Amygdala (tissue), 56 donors: ENCODE measurements around the gene UBC.
"Not testable (repeated sequence)": the region's sequence is repeated elsewhere in the genome, so short reads cannot be mapped to it uniquely, and the experiment has no call there.

Experiments used
- DNase-seq, 56 donors: peaks; one replicate each; lab custom pipeline; 2025; lab: John Stamatoyannopoulos, UW

The UBC gene

GRCh38 chr12:124916374-124917134 lies 2.1 kb upstream of the UBC start:
- no peak for DNase-seq

DNA sequence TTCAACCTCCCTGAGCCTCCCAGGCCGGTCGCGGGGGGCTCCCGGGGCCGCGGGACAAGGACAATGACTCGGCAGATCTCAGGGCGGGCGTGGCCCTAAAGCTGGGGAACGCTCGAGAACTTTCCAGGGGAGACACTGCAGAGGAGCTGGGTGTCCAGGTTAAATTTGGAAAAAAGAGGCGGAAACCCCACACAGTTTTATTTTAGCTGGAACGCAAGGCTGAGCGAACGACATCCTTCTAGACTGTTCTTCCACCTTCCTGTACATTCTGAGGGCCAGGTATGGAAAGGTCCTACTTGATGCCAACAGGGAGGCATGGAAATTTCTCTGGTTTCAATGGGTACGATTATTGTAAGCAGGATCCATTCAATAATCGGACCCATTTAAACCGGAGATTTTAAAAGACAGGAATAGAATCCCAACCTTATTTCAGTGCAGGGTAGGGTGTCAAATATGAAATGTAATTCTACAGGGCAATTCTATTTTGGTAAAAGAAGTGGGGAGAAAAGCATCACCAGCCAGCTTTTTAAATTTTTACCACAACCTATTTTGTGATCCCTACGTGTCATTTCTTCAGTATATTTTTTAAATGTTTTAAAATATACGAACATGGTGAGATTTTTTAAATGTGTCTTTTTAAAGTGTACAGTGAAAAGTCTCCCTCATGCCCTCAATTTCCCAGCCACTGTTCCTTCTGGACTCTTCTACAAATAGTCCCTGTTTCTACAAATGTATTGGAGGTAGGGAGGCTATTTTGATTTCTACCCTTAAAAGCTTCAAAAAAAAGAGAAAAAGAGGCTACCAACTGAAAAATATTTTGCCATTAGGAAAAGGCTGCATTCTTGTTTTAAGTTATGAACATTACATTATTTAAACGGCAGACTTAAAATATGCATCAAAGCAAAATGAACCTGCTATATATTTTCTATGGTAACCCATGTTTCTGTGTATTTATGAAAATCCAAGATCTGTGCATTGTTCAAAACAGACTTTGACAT lies 1.1 kb upstream of the UBC start:
- no peak for DNase-seq

- DNase-seq: no peak
Measured at GRCh38 chr12:124913474-124914391, 717 bp downstream of the UBC start.

GRCh38 chr12:124912529-124913287 lies 1.7 kb downstream of the UBC start:
- not testable (repeated sequence) for DNase-seq

- DNase-seq: not testable (repeated sequence)
Measured at GRCh38 chr12:124911521-124911920, 2.9 kb downstream of the UBC start.

DNA sequence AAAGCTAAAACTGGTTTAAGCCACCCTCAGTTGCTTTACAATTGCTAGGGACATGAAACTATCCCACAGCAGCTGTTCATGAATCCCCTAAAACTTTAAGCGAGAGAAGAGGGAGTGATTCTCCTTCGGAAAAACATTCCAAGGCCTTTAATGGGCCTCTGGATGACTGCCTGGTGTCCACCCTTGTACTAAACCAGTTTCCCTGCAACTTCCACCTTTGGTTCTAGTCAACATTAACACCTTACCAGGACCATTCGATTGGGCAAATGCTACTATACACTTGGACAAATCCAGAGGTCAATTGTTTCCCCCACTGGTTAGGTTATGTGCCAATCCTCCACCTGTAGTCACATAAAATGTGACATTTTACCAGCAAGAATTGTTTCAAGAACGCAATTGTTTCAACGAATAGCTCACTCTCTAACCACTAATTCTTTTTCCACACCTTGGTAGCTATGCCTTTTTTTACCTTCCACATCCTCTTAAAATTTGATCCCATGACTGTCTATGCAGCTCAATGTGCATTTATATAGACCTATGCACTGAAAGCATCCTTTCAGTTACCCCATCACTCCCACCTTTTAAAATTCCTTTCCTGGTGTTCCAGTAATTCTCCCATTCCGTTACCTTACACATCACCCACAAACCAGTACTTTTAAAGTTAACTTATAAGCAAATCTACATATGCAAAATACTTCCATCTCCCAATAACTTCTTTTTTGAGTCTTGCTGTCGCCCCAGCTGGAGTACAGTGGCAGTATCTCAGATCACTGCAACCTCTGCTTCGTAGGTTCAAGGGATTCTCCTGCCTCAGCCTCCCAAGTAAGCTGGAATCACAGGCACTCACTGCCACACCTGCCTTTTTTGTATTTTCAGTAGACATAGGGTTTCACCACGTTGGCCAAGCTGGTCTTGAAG lies 3.6 kb downstream of the UBC start:
- DNase-seq: no peak

DNA sequence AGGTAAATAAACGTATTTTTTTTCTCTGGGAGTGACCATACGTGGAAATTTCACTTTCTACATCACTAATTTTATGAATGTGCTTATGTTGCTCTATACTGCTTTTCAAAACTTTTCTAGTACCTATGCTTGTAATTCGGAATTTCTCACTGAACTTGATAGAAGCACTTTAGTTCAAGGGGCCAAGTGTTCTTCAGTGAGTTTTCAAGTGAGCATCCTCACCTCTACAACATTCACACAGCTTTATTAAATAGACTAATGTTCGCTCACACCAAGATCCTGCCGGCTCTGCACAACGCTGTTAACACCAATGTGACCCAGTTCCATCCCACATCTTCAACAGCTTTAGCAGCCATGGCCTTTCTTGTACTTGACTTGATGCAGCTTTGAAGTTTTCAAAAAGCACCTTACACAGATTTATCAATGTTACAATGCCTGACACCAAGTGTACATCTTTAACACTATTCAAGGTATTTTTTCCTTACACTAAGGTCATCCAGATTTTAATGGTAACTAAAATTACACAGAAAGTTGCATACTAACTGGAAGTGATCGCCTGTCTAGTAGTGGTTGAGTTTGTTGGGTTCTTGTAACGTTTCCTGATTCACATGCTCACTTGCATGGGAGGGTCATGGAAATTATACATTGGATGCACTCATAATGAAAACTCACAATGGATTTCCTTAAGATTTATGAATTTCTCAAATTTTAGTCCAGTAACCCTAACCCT lies 4.5 kb downstream of the UBC start:
- DNase-seq: no peak

DNA sequence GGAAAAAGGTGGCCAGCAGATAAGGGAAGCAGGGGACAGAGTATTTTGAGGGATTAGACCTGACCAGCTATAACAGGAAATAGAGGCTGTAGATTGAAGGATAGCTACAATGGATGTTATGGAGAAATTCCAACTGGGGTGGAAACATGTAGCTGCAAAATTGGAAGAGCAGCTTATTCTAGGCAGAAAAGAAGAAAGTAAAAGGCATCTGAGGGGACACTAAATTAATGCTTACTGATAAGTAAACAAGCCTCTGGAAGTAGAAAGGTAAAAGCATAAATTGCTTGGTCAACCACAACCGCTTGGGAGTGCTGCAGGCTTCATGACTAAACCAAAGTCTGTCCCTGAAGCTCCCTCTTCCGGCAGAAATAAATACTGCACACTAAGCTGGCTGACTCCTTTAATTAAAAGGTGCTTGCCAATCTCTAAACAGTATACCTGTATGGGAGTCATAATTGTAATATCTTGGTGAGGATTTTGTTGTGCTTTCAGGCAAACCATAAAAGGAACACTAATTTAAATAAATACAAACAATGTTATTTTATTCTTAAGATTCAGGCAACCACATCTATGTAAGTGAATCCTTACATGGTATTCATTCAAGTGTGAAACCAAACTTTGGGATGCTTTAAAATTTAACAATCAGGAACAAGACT lies 7.7 kb downstream of the UBC start:
- no peak for DNase-seq

DNA sequence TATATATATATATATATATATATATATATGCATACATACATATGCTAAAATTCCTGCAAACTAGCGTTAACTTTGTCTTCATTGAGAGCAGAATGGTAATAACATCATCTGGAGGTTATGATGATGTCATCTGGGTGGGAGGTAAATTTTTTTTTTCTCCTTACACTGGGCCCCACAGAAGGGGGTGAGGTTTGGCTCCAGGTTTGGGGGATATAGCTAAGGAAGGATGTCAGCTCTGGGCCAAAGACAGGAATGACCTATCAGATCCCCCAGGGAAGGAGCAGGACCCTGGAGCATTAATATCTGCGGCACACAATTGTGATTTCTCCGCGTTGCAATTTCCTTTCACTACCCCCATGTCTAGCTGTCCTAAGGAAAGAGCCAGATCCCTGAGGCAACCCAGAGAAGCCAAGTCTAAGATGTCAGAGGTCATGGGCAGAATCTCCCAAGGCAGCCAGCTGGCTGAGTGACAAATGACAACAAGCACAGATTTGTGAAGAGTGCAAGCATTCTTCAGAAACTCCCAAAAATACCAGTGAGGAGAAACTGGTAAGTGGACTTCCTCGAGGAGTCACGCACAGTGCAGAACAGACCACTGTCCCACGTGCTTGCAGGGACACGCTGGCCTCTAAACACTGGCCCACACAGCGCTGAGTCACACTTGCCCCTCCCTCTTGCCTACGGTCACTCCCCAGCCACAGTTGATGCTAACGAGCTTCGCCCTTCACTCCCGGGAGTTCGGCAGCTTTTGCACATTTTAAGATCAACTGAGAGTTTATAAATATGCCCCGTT lies 9.9 kb downstream of the UBC start:
- DNase-seq: peak in 53 of 56 donors; percentile 4 to 89 (median 71)

DNA sequence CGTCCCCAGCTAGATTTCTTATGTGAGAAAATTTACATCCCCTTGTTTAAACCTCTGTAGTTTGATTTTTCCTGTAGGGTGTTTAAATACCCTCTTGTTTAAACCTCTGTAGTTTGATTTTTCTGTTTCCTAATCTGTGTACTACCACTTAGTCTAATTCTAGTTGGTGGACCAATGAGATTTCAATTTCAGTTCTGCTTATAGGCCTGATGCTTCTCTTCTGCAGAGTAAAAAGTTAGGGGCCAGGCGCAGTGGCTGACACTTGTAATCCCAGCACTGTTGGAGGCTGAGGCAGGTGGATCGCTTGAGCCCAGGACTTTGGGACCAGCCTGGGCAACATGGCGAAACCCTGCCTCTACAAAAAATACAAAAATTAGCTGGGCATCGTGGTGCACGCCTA lies 11.5 kb downstream of the UBC start:
- DNase-seq: peak in 1 of 56 donors; percentile 0

- no peak for DNase-seq
Measured at GRCh38 chr12:124901003-124901402, 13.4 kb downstream of the UBC start.

- not testable (repeated sequence) for DNase-seq
Measured at GRCh38 chr12:124900345-124900795, 14.1 kb downstream of the UBC start.

DNA sequence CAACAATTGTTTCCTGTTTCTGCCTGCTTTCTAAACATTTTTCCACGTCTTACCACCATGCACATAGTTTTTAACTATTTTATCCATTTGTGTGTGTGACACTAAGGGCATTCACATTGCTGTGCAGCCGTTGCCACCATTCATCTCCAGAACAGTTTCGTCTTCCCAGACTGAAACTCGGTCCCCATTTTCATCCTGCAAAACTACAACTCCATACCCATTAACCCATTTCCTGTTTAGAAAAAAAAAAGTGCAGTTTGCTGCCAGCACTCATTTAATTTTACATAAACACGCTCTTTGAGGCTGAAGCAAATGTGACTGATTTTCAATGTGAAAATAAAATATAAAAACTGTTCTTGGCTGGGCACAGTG lies 15.5 kb downstream of the UBC start:
- DNase-seq: no peak

GRCh38 chr12:124898200-124898922 lies 16.1 kb downstream of the UBC start:
- DNase-seq: peak in 42 of 56 donors; percentile 9 to 80 (median 37)

DNA sequence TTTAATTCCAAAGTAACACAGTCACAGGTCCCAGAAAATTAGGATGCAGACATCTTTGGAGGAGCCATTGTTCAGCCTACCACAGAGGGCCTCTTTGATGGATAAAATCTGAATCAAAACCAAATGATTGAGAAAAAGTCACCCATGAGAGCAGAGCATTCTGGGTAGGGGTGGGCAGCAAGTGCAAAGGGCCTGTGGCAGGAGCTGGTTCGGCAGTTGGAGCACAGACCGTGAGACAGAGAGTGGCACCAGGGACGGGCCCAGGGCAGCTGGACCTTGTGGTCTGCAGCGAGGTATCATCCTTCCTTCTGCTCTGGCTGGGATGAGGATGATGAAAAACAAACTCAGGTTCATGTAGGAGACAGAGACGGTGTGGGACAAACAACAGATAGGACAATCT lies 18.0 kb downstream of the UBC start:
- no peak for DNase-seq
